KOPT-K1 (cell line): Measurements from ENCODE around the gene ARHGEF6.

Experiments
- H3K27ac ChIP-seq: fragments of 200-600 bp; sonication (generic); 2 replicates; pipeline ENCODE4 v1.5.1; 2016; ENCODE audit warnings: antibody characterized with exemption, mild to moderate bottlenecking, low read depth, low read length; ENCODE audit not compliant: poor library complexity, severe bottlenecking
- H3K36me3 ChIP-seq: fragments of 200-600 bp; sonication (generic); 2 replicates; pipeline ENCODE4 v1.5.1; 2017; ENCODE audit warnings: antibody characterized with exemption, mild to moderate bottlenecking, low read length, moderate library complexity; ENCODE audit not compliant: insufficient read depth
- H3K9me3 ChIP-seq: fragments of 200-600 bp; sonication (generic); 2 replicates; pipeline ENCODE4 v1.5.1; 2017; ENCODE audit warnings: antibody characterized with exemption, low read length, mild to moderate bottlenecking; ENCODE audit not compliant: insufficient read depth, poor library complexity, severe bottlenecking

Gene ARHGEF6

GRCh38 chrX:136767104-136767941 lies 13.4 kb downstream of the ARHGEF6 start:
- Histone ChIP-seq H3K9me3 (no peaks in the 10 kb centered on the region), H3K27ac (no peak overlapping the region), H3K36me3 (peaks cover 25% of the 10 kb centered on the region)

- no peak overlapping the region for H3K27ac ChIP-seq
Measured at GRCh38 chrX:136766785-136767103, 14.0 kb downstream of the ARHGEF6 start.

GRCh38 chrX:136765821-136766356 lies 14.8 kb downstream of the ARHGEF6 start:
- Histone ChIP-seq H3K36me3 (peaks cover 25% of the 10 kb centered on the region), H3K27ac (no peak overlapping the region), H3K9me3 (no peaks in the 10 kb centered on the region)

More at GRCh38 chrX:136766785-136767103, 14.0 kb downstream of the ARHGEF6 start:
- peaks cover 25% of the 10 kb centered on the region for H3K36me3 ChIP-seq
- no peaks in the 10 kb centered on the region for H3K9me3 ChIP-seq

- Histone ChIP-seq H3K27ac (no peak overlapping the region), H3K36me3 (peaks cover 33% of the 10 kb centered on the region), H3K9me3 (no peaks in the 10 kb centered on the region)
Measured at GRCh38 chrX:136764206-136764605, 16.5 kb downstream of the ARHGEF6 start.

- H3K36me3 ChIP-seq: peaks cover 30% of the 10 kb centered on the region
- H3K27ac ChIP-seq: peak overlapping the region; percentile 6
- H3K9me3 ChIP-seq: no peaks in the 10 kb centered on the region
Measured at GRCh38 chrX:136762820-136763452, 17.8 kb downstream of the ARHGEF6 start.

- H3K27ac ChIP-seq: no peak overlapping the region
- no peaks in the 10 kb centered on the region for H3K9me3 ChIP-seq
- peaks cover 34% of the 10 kb centered on the region for H3K36me3 ChIP-seq
Measured at GRCh38 chrX:136761421-136761820, 19.3 kb downstream of the ARHGEF6 start.

GRCh38 chrX:136759968-136760367 lies 20.8 kb downstream of the ARHGEF6 start:
- Histone ChIP-seq H3K9me3 (no peaks in the 10 kb centered on the region), H3K36me3 (peaks cover 32% of the 10 kb centered on the region), H3K27ac (no peak overlapping the region)

- H3K36me3 ChIP-seq: peaks cover 27% of the 10 kb centered on the region
- H3K27ac ChIP-seq: peak overlapping the region; percentile 51
- H3K9me3 ChIP-seq: no peaks in the 10 kb centered on the region
Measured at GRCh38 chrX:136755411-136755810, 25.3 kb downstream of the ARHGEF6 start.

- peaks cover 22% of the 10 kb centered on the region for H3K36me3 ChIP-seq
- H3K27ac ChIP-seq: peak overlapping the region; percentile 51
Measured at GRCh38 chrX:136754651-136755050, 26.1 kb downstream of the ARHGEF6 start.

GRCh38 chrX:136752796-136753195 lies 27.9 kb downstream of the ARHGEF6 start:
- H3K36me3 ChIP-seq: peaks cover 12% of the 10 kb centered on the region
- H3K9me3 ChIP-seq: no peaks in the 10 kb centered on the region
- H3K27ac ChIP-seq: no peak overlapping the region

More at GRCh38 chrX:136754651-136755050, 26.1 kb downstream of the ARHGEF6 start:
- no peaks in the 10 kb centered on the region for H3K9me3 ChIP-seq

GRCh38 chrX:136752346-136752745 lies 28.4 kb downstream of the ARHGEF6 start:
- Histone ChIP-seq H3K9me3 (no peaks in the 10 kb centered on the region), H3K27ac (no peak overlapping the region), H3K36me3 (peaks cover 10% of the 10 kb centered on the region)

- no peaks in the 10 kb centered on the region for H3K9me3 ChIP-seq
- no peak overlapping the region for H3K27ac ChIP-seq
- peaks cover 30% of the 10 kb centered on the region for H3K36me3 ChIP-seq
Measured at GRCh38 chrX:136750364-136750763, 30.4 kb downstream of the ARHGEF6 start.

- Histone ChIP-seq H3K9me3 (no peaks in the 10 kb centered on the region), H3K27ac (no peak overlapping the region), H3K36me3 (peaks cover 52% of the 10 kb centered on the region)
Measured at GRCh38 chrX:136747003-136747986, 33.4 kb downstream of the ARHGEF6 start.

GRCh38 chrX:136745215-136746173 lies 35.2 kb downstream of the ARHGEF6 start:
- H3K36me3 ChIP-seq: peaks cover 70% of the 10 kb centered on the region
- no peaks in the 10 kb centered on the region for H3K9me3 ChIP-seq
- H3K27ac ChIP-seq: no peak overlapping the region
